GM19238 (cell line): ENCODE measurements around the gene LPXN.

Experiments
- DNase-seq: peaks from one replicate; pipeline ENCODE4 v3.0.0; 2011; ENCODE audit warnings: low spot score; ENCODE audit not compliant: insufficient read length

The LPXN gene

GRCh38 chr11:58524232-58525036, 51.2 kb downstream of the LPXN start:
- no peak for DNase-seq

- no peak for DNase-seq
These were observed 61.8 kb downstream of the LPXN start for GRCh38 chr11:58513747-58514367.

- DNase-seq, result no peak
These were observed 64.0 kb downstream of the LPXN start for GRCh38 chr11:58511636-58512035.

- DNase-seq, result no peak
These were observed 65.9 kb downstream of the LPXN start for GRCh38 chr11:58509748-58510147.

- DNase-seq, result no peak
These were observed 66.8 kb downstream of the LPXN start for GRCh38 chr11:58508814-58509213.

GRCh38 chr11:58508005-58508404, 67.7 kb downstream of the LPXN start, which contains the start of gene OR5B21:
TSS of gene OR5B21 (minus strand) at chr11:58508105. CDS start at chr11:58508105, 0 bp downstream.
- no peak for DNase-seq

GRCh38 chr11:58507355-58507754, 68.3 kb downstream of the LPXN start:
- no peak for DNase-seq

- DNase-seq, result no peak
These were observed 68.7 kb downstream of the LPXN start for GRCh38 chr11:58506935-58507334.

- DNase-seq, result no peak
These were observed 69.8 kb downstream of the LPXN start for GRCh38 chr11:58505849-58506248.

GRCh38 chr11:58504232-58504631, 71.4 kb downstream of the LPXN start:
- no peak for DNase-seq

- peak; percentile 10 for DNase-seq
These were observed 72.2 kb downstream of the LPXN start for GRCh38 chr11:58503361-58503856.

- DNase-seq, result no peak
These were observed 73.7 kb downstream of the LPXN start for GRCh38 chr11:58502004-58502403.

GRCh38 chr11:58498464-58498863, 77.2 kb downstream of the LPXN start:
- DNase-seq, result no peak

- no peak for DNase-seq
These were observed 77.7 kb downstream of the LPXN start for GRCh38 chr11:58497951-58498350.

GRCh38 chr11:58495906-58496305, 79.8 kb downstream of the LPXN start:
- no peak for DNase-seq

- DNase-seq, result no peak
These were observed 81.6 kb downstream of the LPXN start for GRCh38 chr11:58494101-58494500.

GRCh38 chr11:58493676-58494075, 82.0 kb downstream of the LPXN start:
- no peak for DNase-seq

GRCh38 chr11:58490827-58491226, 84.8 kb downstream of the LPXN start:
- DNase-seq, result no peak

GRCh38 chr11:58487170-58487569, 88.5 kb downstream of the LPXN start:
- no peak for DNase-seq

- no peak for DNase-seq
These were observed 89.7 kb downstream of the LPXN start for GRCh38 chr11:58485961-58486360.
